ENCODE results near the gene NTM.

Gene NTM

GRCh38 chr11:132078264-132079076 lies 708.1 kb downstream of the NTM start:
- no peak overlapping the region for H3K4me3 ChIP-seq (replicated peaks in 1 of 2; ENCODE audit: low read depth in 2 of 2, low read length in 2 of 2)
- DNase-seq (ENCODE audit: low read depth in 2 of 2) = no peak
- TF ChIP-seq CTCF (IDR thresholded peaks at IDR 0.05; ENCODE audit: low read depth, low read length) = no peak

- no peak for DNase-seq (ENCODE audit: low read depth in 2 of 2)
- no peak for TF ChIP-seq CTCF (IDR thresholded peaks at IDR 0.05; ENCODE audit: low read depth, low read length)
- no peak overlapping the region for H3K4me3 ChIP-seq (replicated peaks in 1 of 2; ENCODE audit: low read depth in 2 of 2, low read length in 2 of 2)
These were observed 709.7 kb downstream of the NTM start for GRCh38 chr11:132080127-132080526.

- no peak for DNase-seq (ENCODE audit: low read depth in 2 of 2)
- H3K4me3 ChIP-seq (replicated peaks in 1 of 2; ENCODE audit: low read depth in 2 of 2, low read length in 2 of 2) = no peak overlapping the region
- TF ChIP-seq CTCF (IDR thresholded peaks at IDR 0.05; ENCODE audit: low read depth, low read length) = no peak
These were observed 712.2 kb downstream of the NTM start for GRCh38 chr11:132082566-132082965.

- H3K4me3 ChIP-seq (replicated peaks in 1 of 2; ENCODE audit: low read depth in 2 of 2, low read length in 2 of 2) = no peak overlapping the region
- no peak for TF ChIP-seq CTCF (IDR thresholded peaks at IDR 0.05; ENCODE audit: low read depth, low read length)
- DNase-seq (ENCODE audit: low read depth in 2 of 2) = no peak
These were observed 714.0 kb downstream of the NTM start for GRCh38 chr11:132084433-132084832.

- no peak overlapping the region for H3K4me3 ChIP-seq (replicated peaks in 1 of 2; ENCODE audit: low read depth in 2 of 2, low read length in 2 of 2)
- no peak for TF ChIP-seq CTCF (IDR thresholded peaks at IDR 0.05; ENCODE audit: low read depth, low read length)
- no peak for DNase-seq (ENCODE audit: low read depth in 2 of 2)
These were observed 716.7 kb downstream of the NTM start for GRCh38 chr11:132087148-132087547.

GRCh38 chr11:132088551-132088950 lies 718.1 kb downstream of the NTM start:
- no peak for DNase-seq (ENCODE audit: low read depth in 2 of 2)
- TF ChIP-seq CTCF (IDR thresholded peaks at IDR 0.05; ENCODE audit: low read depth, low read length) = no peak
- H3K4me3 ChIP-seq (replicated peaks in 1 of 2; ENCODE audit: low read depth in 2 of 2, low read length in 2 of 2) = no peak overlapping the region
